SHP77 treated with DMSO at 0.1 percent for 48 hours (cell line): ENCODE results near the gene KIRREL3.

Source experiments
- DNase-seq: peaks from one replicate; lab custom pipeline; 2025; lab: John Stamatoyannopoulos, UW

The KIRREL3 gene

GRCh38 chr11:126573325-126573978 is 427.1 kb downstream of the KIRREL3 start:
- DNase-seq: no peak

- DNase-seq: no peak
Measured at GRCh38 chr11:126570489-126570888, 430.1 kb downstream of the KIRREL3 start.

GRCh38 chr11:126567419-126567818 is 433.2 kb downstream of the KIRREL3 start:
- no peak for DNase-seq

- DNase-seq: no peak
Measured at GRCh38 chr11:126564566-126564965, 436.0 kb downstream of the KIRREL3 start.

GRCh38 chr11:126561327-126561893 is 439.2 kb downstream of the KIRREL3 start:
- no peak for DNase-seq

GRCh38 chr11:126560221-126560620 is 440.3 kb downstream of the KIRREL3 start:
- no peak for DNase-seq

- no peak for DNase-seq
Measured at GRCh38 chr11:126548581-126549550, 451.7 kb downstream of the KIRREL3 start.

GRCh38 chr11:126547691-126548090 is 452.9 kb downstream of the KIRREL3 start:
- DNase-seq: no peak

GRCh38 chr11:126547161-126547560 is 453.4 kb downstream of the KIRREL3 start:
- no peak for DNase-seq

GRCh38 chr11:126546694-126547093 is 453.9 kb downstream of the KIRREL3 start:
- DNase-seq: no peak

GRCh38 chr11:126546191-126546590 is 454.4 kb downstream of the KIRREL3 start:
- DNase-seq: no peak

- DNase-seq: no peak
Measured at GRCh38 chr11:126545057-126545555, 455.5 kb downstream of the KIRREL3 start.

- no peak for DNase-seq
Measured at GRCh38 chr11:126544108-126545056, 456.2 kb downstream of the KIRREL3 start.

GRCh38 chr11:126543691-126544090 is 456.9 kb downstream of the KIRREL3 start:
- DNase-seq: no peak

- no peak for DNase-seq
Measured at GRCh38 chr11:126542334-126543015, 458.1 kb downstream of the KIRREL3 start.

- no peak for DNase-seq
Measured at GRCh38 chr11:126538071-126538470, 462.5 kb downstream of the KIRREL3 start.

GRCh38 chr11:126537492-126537891 is 463.1 kb downstream of the KIRREL3 start:
- no peak for DNase-seq

- no peak for DNase-seq
Measured at GRCh38 chr11:126534141-126534805, 466.3 kb downstream of the KIRREL3 start.

- no peak for DNase-seq
Measured at GRCh38 chr11:126533560-126533959, 467.0 kb downstream of the KIRREL3 start.

GRCh38 chr11:126530416-126530815 is 470.2 kb downstream of the KIRREL3 start:
- no peak for DNase-seq
